ENCODE data around the gene NCAPD2. TPM values are rescaled to one million over a fixed set of nuclear protein-coding genes. Genes with fewer than 3 reads are reported as not detected.
"Not testable (repeated sequence)": the region's sequence is repeated elsewhere in the genome, so short reads cannot be mapped to it uniquely, and the experiment has no call there.

NCAPD2 gene
- total RNA-seq, 1 experiment from 2014 or later, result 266 TPM

DNA sequence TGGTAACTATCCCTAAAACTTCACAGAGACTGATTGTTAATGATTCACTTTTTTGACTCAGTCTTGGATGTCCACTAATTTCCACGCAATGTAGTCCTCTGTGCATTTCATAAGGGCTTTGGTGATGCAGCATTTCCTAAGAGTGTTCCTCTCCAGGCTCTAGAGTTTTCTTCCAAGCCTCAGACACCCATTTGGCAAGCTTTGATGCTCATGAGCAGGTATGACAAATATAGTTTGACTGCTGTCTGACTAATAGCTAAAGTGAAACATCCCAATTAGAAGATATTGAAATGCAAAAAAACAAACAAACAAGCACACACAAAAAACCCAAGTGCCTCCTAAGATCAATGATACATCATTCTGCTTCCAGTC is 21.9 kb upstream of the NCAPD2 start:
- 0 out of 2 replicates have a peak, but pooled peaks cover 6% of the 10 kb centered on the region for H3K27me3 ChIP-seq (ENCODE audit: insufficient read depth, low read depth)
- POLR2A ChIA-PET (ENCODE audit: unreplicated experiment), result no interaction called here
- TF ChIP-seq, protein P1, sequence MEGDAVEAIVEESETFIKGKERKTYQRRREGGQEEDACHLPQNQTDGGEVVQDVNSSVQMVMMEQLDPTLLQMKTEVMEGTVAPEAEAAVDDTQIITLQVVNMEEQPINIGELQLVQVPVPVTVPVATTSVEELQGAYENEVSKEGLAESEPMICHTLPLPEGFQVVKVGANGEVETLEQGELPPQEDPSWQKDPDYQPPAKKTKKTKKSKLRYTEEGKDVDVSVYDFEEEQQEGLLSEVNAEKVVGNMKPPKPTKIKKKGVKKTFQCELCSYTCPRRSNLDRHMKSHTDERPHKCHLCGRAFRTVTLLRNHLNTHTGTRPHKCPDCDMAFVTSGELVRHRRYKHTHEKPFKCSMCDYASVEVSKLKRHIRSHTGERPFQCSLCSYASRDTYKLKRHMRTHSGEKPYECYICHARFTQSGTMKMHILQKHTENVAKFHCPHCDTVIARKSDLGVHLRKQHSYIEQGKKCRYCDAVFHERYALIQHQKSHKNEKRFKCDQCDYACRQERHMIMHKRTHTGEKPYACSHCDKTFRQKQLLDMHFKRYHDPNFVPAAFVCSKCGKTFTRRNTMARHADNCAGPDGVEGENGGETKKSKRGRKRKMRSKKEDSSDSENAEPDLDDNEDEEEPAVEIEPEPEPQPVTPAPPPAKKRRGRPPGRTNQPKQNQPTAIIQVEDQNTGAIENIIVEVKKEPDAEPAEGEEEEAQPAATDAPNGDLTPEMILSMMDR (conservative IDR thresholded peaks at IDR 0.05), result no peak
- no peak for TF ChIP-seq EZH2 (IDR thresholded peaks at IDR 0.05; ENCODE audit: low read depth)
- DNase-seq, result no peak
- no peak overlapping the region for H3K4me3 ChIP-seq
- BruUV-seq (replicated peaks), result no TSS peak
- no peak overlapping the region for H3K4me2 ChIP-seq
- no peaks in the 10 kb centered on the region; the same call in 1 of the 2 replicates for H3K79me2 ChIP-seq (ENCODE audit: low read depth)
- peaks cover 12% of the 10 kb centered on the region for H3F3A ChIP-seq (ENCODE audit: insufficient read depth, low read depth)
- no peaks in the 10 kb centered on the region for H4K20me1 ChIP-seq (ENCODE audit: insufficient read depth)
- no peak overlapping the region for H3K27ac ChIP-seq
- no peaks in the 10 kb centered on the region for H3K9me2 ChIP-seq (ENCODE audit: insufficient read depth)
- CTCF ChIA-PET, result no interaction called here
- H3K4me1 ChIP-seq (replicated peaks; ENCODE audit: insufficient read depth), result peaks cover 15% of the 10 kb centered on the region
- no peaks in the 10 kb centered on the region for H3K36me3 ChIP-seq (ENCODE audit: low read depth)
- no peak overlapping the region for H2AFZ ChIP-seq
- no peaks in the 10 kb centered on the region for H3K9me3 ChIP-seq (ENCODE audit: insufficient read depth, low read depth)
- intact Hi-C loops (cut with micrococcal nuclease; ENCODE audit: unreplicated experiment), result loop anchor here (1.0 to 2.0 kb wide), 2 partner anchors 21 to 255 kb away; partner anchors contain the start of gene MRPL51

DNA sequence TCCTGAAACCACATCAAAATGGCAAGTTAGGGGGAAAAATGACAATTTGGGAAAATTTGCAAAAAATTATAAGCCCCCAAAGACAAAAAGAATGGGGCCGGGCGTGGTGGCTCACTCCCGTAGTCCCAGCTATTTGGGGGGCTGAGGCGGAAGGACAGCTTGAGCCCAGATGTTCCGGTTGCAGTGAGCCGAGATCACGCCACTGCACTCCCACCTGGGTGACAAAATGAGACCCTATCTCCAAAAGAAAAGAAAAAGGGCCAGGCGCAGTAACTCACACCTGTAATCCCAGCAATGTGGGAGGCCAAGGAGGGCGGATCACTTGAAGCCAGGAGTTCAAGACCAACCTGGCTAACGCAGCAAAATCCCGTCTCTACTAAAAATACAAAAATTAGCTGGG is 21.4 kb upstream of the NCAPD2 start:
- no peaks in the 10 kb centered on the region for H3K36me3 ChIP-seq (ENCODE audit: low read depth)
- H3K9me3 ChIP-seq (ENCODE audit: insufficient read depth, low read depth), result no peaks in the 10 kb centered on the region
- BruUV-seq (replicated peaks), result no TSS peak
- H3K9me2 ChIP-seq (ENCODE audit: insufficient read depth), result no peaks in the 10 kb centered on the region
- intact Hi-C loops (cut with micrococcal nuclease; ENCODE audit: unreplicated experiment), result no loop called here
- ChIA-PET CTCF (no interaction called here), POLR2A (ENCODE audit: unreplicated experiment) (no interaction called here)
- no peak for DNase-seq
- H3F3A ChIP-seq (ENCODE audit: insufficient read depth, low read depth), result peaks cover 12% of the 10 kb centered on the region
- no peak overlapping the region for H3K27ac ChIP-seq
- no peak overlapping the region for H3K4me2 ChIP-seq
- no peak for TF ChIP-seq EZH2 (IDR thresholded peaks at IDR 0.05; ENCODE audit: low read depth)
- TF ChIP-seq, protein P1 (conservative IDR thresholded peaks at IDR 0.05), result no peak
- no peak overlapping the region for H2AFZ ChIP-seq
- H3K4me1 ChIP-seq (replicated peaks; ENCODE audit: insufficient read depth), result peaks cover 15% of the 10 kb centered on the region
- no peaks in the 10 kb centered on the region for H4K20me1 ChIP-seq (ENCODE audit: insufficient read depth)
- H3K4me3 ChIP-seq, result no peak overlapping the region
- no peaks in the 10 kb centered on the region; the same call in 1 of the 2 replicates for H3K79me2 ChIP-seq (ENCODE audit: low read depth)
- H3K27me3 ChIP-seq (ENCODE audit: insufficient read depth, low read depth), result 0 out of 2 replicates have a peak, but pooled peaks cover 6% of the 10 kb centered on the region

DNA sequence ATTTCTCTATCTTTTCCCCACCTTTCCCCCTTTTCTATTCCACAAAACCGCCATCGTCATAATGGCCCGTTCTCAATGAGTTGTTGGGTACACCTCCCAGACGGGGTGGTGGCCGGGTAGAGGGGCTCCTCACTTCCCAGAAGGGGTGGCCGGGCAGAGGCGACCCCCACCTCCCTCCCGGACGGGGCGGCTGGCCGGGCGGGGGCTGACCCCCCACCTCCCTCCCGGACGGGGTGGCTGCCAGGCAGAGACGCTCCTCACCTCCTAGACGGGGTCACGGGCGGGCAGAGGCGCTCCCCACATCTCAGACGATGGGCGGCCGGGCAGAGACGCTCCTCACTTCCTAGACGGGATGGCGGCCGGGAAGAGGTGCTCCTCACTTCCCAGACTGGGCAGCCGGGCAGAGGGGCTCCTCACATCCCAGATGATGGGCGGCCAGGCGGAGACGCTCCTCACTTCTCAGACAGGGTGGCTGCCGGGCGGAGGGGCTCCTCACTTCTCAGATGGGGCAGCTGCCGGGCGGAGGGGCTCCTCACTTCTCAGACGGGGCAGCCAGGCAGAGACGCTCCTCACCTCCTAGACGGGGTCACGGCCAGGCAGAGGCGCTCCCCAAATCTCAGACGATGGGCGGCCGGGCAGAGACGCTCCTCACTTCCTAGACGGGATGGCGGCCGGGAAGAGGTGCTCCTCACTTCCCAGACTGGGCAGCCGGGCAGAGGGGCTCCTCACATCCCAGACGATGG is 18.5 kb upstream of the NCAPD2 start:
- H3K27ac ChIP-seq; H3F3A ChIP-seq (ENCODE audit: insufficient read depth, low read depth); H3K9me2 ChIP-seq (ENCODE audit: insufficient read depth); intact Hi-C loops (cut with micrococcal nuclease; ENCODE audit: unreplicated experiment); H4K20me1 ChIP-seq (ENCODE audit: insufficient read depth); H3K79me2 ChIP-seq (ENCODE audit: low read depth); H2AFZ ChIP-seq; H3K9me3 ChIP-seq (ENCODE audit: insufficient read depth, low read depth); BruUV-seq (replicated peaks); H3K4me1 ChIP-seq (replicated peaks; ENCODE audit: insufficient read depth); H3K36me3 ChIP-seq (ENCODE audit: low read depth); DNase-seq; CTCF ChIA-PET; H3K4me3 ChIP-seq; POLR2A ChIA-PET (ENCODE audit: unreplicated experiment); H3K4me2 ChIP-seq: not testable (repeated sequence)
- H3K27me3 ChIP-seq (ENCODE audit: insufficient read depth, low read depth), result peaks cover 15% of the 10 kb centered on the region; the same call in 1 of the 2 replicates
